GM12872 (cell line): ENCODE measurements around the gene PACSIN1.

ENCODE experiments used
- CTCF ChIP-seq: IDR thresholded peaks from 3 replicates; pipeline ENCODE4 v1.5.1; 2011; ENCODE audit warnings: low read depth, mild to moderate bottlenecking, low read length, moderate library complexity; ENCODE audit not compliant: insufficient read depth

Gene PACSIN1

GRCh38 chr6:34553146-34553545, 87.3 kb downstream of the PACSIN1 start:
- TF ChIP-seq CTCF = no peak

GRCh38 chr6:34553750-34554149, 87.9 kb downstream of the PACSIN1 start:
- no peak for TF ChIP-seq CTCF

DNA sequence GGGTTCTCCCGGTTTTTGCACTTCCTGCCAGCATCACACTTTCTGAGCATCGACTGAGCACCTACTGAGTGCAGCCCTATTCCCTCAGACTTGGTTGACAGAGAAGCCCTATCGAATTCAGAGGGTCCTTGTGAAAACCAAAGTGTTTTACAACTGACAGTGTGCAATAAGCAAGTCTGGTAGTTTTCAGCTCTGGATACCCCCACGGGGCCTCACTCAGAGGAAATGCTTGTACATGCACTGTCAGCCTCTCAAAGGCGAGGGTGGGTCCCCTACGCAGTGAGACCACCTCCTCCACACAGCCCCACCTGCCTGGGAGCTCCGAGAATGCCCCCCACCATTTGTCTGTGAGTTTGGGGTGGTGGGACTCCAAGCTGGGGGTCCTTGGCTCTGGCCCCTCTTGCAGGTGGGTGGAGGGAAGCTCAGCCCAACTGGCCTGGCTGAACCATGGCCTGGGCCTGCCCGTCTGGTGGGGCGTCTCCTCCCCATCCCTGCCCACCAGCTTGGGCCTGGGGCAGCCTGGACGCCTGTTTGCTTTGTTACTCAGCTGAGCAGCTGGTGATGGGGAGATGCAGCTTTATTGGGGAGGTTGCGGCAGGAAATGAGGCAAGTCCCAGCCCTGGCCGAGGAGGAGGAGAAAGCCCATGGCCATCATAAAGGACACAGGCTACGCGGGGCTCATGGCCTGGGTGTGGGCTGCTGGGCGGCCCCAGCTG, 88.6 kb downstream of the PACSIN1 start:
- no peak for TF ChIP-seq CTCF

DNA sequence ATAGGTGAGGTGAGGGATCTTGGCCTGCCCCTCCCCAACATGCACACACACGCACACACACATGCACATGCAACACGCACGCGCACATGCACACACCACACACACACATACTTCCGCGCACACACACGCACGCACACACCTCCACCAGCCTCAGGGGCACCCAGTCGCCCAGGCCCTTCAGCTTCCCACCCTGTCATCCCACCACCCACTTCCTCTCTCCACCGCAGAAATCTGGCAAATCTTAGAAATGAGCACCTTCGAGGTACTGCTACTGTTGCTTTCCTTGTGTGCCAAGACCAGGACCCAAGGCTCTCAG, 89.1 kb downstream of the PACSIN1 start:
- no peak for TF ChIP-seq CTCF

DNA sequence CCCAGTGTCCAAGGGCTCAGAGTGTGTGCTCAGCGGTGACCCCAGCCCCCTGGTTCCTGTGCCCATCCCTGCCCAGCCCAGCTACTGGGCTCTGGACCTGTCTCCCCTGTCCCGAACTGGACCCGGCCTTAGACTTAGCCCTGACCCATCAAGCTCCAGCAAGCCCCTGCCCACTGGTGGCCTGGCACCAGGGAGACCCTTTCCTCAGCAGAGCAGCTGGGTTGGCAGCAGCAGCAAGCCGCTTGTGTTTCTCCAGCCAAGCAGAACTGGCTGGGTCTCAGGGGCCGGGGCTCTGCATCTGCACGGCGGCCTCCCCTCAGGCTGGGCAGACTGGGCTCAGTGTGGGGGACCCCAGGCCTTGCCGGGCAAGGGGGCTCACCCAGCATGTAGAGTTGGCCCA, 89.5 kb downstream of the PACSIN1 start:
- TF ChIP-seq CTCF = no peak

DNA sequence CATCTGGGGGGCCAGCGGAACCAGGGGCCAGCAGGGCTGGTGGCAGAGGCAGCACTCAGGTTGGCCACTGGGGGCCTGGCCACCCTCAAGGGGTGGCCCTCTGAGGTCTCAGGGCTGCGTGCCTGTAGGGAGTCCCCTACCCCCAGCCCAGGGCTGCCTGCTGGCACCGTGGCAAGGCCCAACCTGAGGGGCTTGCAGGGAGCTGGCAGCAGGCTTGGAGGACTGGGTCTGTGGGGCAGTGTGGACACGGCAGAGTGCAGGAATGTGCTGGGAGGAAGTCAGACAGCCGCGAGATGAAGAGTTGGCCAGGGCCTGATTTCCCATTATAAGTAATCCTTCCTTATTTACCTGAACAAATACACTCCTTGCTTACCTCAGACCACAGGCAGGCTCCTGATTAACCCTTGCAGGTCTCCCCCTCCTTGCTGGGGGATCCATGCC, 90.2 kb downstream of the PACSIN1 start, which contains the start of gene SPDEF:
TSS of gene SPDEF (minus strand) at position 299 of the 441 bp plus-strand sequence. CDS start 11,874 bp downstream, outside the sequence.
- no peak for TF ChIP-seq CTCF

- no peak for TF ChIP-seq CTCF
Observed at GRCh38 chr6:34556493-34556892, 90.6 kb downstream of the PACSIN1 start.
